ENCODE measurements around the gene CBL. TPM values are rescaled to one million over a fixed set of nuclear protein-coding genes. Genes with fewer than 3 reads are reported as not detected.

Gene CBL
- total RNA-seq, 1 experiment from 2014 or later, result 56.4 TPM

GRCh38 chr11:119193626-119194025, 12.5 kb upstream of the CBL start:
- no peak overlapping the region for H4K91ac ChIP-seq (ENCODE audit: insufficient read length, low read depth, low read length)

More at GRCh38 chr11:119193626-119194025, 12.5 kb upstream of the CBL start:
- H3T11ph ChIP-seq (ENCODE audit: low read length), result no peak overlapping the region
- Mint-ChIP-seq H3K27me3 (ENCODE audit: low read depth) (no peaks in the 10 kb centered on the region; the same call in none of the 2 replicates), H3K4me1 (peaks cover 18 to 31% of the 10 kb centered on the region in 2 experiments), H3K9me3 (no peaks in the 10 kb centered on the region; a peak in 1 of 5 replicates), H3K4me3 (no peak overlapping the region), H3K27ac (peak overlapping the region in 1 of 3 experiments; percentile 31; a peak in 1 of 7 replicates), H3K36me3 (ENCODE audit: insufficient read depth in 1 of 3, low read depth in 3 of 3) (no peaks in the 10 kb centered on the region; a peak in 1 of 7 replicates)
- H3K18ac ChIP-seq (ENCODE audit: insufficient read length, low read depth, low read length), result no peak overlapping the region
- no peak overlapping the region for H2BK12ac ChIP-seq (ENCODE audit: insufficient read length, low read depth, low read length)
- H3K14ac ChIP-seq (ENCODE audit: insufficient read depth, low read length), result no peak overlapping the region
- H2BK5ac ChIP-seq (ENCODE audit: insufficient read length, low read length), result no peak overlapping the region
- no peaks in the 10 kb centered on the region for H3K9me3 ChIP-seq (ENCODE audit: control insufficient read depth, low read depth, low read length)
- H3K23ac ChIP-seq (ENCODE audit: insufficient read length, low read depth, low read length), result no peak overlapping the region
- no peak overlapping the region for H4K8ac ChIP-seq (replicated peaks; ENCODE audit: insufficient read length, low read depth, low read length)
- TF ChIP-seq CTCF (conservative IDR thresholded peaks at IDR 0.05), result no peak
- no peak overlapping the region for H2BK20ac ChIP-seq (ENCODE audit: low read depth, low read length, poor library complexity, severe bottlenecking)
- H2AFZ ChIP-seq (ENCODE audit: low read length), result no peak overlapping the region
- H4K5ac ChIP-seq (ENCODE audit: insufficient read length, low read depth, low read length), result no peak overlapping the region
- DNase-seq, result no peak
- H3K4ac ChIP-seq (ENCODE audit: low read depth, low read length), result no peak overlapping the region
- no peak overlapping the region for H2AK5ac ChIP-seq (ENCODE audit: insufficient read length, low read length)
- H3K56ac ChIP-seq (ENCODE audit: insufficient read length, low read depth, low read length), result no peak overlapping the region
- H3K4me1 ChIP-seq (ENCODE audit: insufficient read depth, low read length), result peaks cover 2% of the 10 kb centered on the region; the same call in 1 of the 2 replicates
- no peak overlapping the region for H3K27ac ChIP-seq (ENCODE audit: insufficient read length, low read depth, low read length)
- H2BK15ac ChIP-seq (ENCODE audit: low read depth, low read length), result no peak overlapping the region
- H3K79me2 ChIP-seq (ENCODE audit: insufficient read depth, low read length), result no peaks in the 10 kb centered on the region
- WGBS (ENCODE audit: extremely low coverage, insufficient read length, low lambda C conversion rate), result no CpG with 5 or more reads among the region's 10 CpGs
- no peaks in the 10 kb centered on the region for H3K27me3 ChIP-seq (ENCODE audit: insufficient read depth, low read length)
- no peaks in the 10 kb centered on the region for H3K23me2 ChIP-seq (ENCODE audit: insufficient read length, low read depth, low read length, poor library complexity, severe bottlenecking)
- H2BK120ac ChIP-seq (ENCODE audit: low read depth, low read length, poor library complexity, severe bottlenecking), result no peak overlapping the region
- H3K9ac ChIP-seq (ENCODE audit: extremely low read depth, insufficient read length, low read length), result no peak overlapping the region
- H3K79me1 ChIP-seq (ENCODE audit: insufficient read depth, low read depth, low read length, poor library complexity, severe bottlenecking), result no peaks in the 10 kb centered on the region
- H4K20me1 ChIP-seq (ENCODE audit: control insufficient read depth, insufficient read depth, insufficient read length), result no peaks in the 10 kb centered on the region
- H3K4me2 ChIP-seq (ENCODE audit: insufficient read depth, insufficient read length, low read length), result no peak overlapping the region

Measured in H9 (cell line).